GM20000 (cell line): ENCODE data around the gene ATP10D.

Experiments used
- DNase-seq: peaks from one replicate; pipeline ENCODE4 v3.0.0; 2012; ENCODE audit warnings: low spot score
- TF ChIP-seq, protein P1 (sequence below): IDR thresholded peaks from 2 replicates; pipeline ENCODE4 v1.5.1; 2012; ENCODE audit warnings: mild to moderate bottlenecking, control low read depth; ENCODE audit errors: extremely low read depth, missing control alignments

The ATP10D gene

DNA sequence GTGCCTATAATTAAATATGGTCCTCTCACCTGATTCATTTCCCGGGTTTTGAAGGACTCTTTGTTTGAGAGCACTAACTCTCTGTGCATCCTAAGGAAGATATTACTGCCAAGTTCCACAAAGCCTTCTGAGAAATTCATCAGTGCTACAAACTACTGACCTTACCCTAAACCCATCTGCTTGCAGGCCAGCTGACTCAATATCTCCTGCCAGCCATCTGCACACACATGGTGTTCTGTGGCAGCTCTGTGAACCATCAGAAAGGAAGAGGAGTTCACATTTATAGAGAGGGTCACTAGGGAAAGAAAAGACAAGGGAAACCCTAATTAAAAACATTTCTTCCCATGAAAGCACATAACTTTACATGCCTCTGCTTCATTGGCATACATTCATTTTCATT, 156.7 kb downstream of the ATP10D start:
- TF ChIP-seq, protein P1, sequence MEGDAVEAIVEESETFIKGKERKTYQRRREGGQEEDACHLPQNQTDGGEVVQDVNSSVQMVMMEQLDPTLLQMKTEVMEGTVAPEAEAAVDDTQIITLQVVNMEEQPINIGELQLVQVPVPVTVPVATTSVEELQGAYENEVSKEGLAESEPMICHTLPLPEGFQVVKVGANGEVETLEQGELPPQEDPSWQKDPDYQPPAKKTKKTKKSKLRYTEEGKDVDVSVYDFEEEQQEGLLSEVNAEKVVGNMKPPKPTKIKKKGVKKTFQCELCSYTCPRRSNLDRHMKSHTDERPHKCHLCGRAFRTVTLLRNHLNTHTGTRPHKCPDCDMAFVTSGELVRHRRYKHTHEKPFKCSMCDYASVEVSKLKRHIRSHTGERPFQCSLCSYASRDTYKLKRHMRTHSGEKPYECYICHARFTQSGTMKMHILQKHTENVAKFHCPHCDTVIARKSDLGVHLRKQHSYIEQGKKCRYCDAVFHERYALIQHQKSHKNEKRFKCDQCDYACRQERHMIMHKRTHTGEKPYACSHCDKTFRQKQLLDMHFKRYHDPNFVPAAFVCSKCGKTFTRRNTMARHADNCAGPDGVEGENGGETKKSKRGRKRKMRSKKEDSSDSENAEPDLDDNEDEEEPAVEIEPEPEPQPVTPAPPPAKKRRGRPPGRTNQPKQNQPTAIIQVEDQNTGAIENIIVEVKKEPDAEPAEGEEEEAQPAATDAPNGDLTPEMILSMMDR: no peak
- DNase-seq: no peak

DNA sequence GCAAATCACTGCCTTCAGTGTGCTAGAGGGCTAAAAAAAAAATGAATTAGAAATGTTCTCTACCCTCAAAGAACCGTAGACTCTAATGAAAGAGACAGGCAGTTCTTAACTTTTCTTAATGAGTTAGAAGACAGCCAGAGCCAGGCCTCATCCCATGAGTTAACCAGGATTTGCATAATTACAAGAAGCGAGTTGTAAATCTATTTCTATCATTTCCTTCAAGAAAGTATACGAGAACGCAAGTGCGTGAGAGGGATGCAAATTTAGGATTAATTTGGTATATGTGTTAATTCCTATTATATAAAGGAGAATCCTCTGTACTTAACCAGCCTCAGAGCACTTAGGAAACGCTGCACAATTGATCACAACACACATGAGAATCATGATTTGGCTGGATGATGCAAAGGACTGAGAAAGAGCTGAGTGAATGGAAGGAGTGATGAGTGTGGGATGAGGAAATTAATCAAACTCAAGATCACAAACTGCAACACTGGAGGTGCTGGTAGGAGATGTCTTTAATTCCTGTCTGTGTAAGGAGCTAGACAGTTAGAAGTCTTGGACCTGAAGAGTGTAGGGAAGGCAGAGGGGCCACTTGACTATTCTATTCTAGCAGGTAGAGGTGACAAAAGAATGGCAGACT, 157.2 kb downstream of the ATP10D start:
- no peak for DNase-seq
- TF ChIP-seq, protein P1: no peak
